ENCODE data around the gene HAPLN2.

HAPLN2 gene

GRCh38 chr1:156664767-156665411 is 45.7 kb downstream of the HAPLN2 start:
- DNase-seq (ENCODE audit: low read depth) = no peak
- TF ChIP-seq CTCF (conservative IDR thresholded peaks at IDR 0.05; ENCODE audit: control insufficient read depth, insufficient read depth, low read depth, low read length) = no peak
- no peak overlapping the region for H3K4me3 ChIP-seq (ENCODE audit: control insufficient read depth, low read depth, low read length)

- no peak for DNase-seq (ENCODE audit: low read depth)
- TF ChIP-seq CTCF (conservative IDR thresholded peaks at IDR 0.05; ENCODE audit: control insufficient read depth, insufficient read depth, low read depth, low read length) = no peak
- H3K4me3 ChIP-seq (ENCODE audit: control insufficient read depth, low read depth, low read length) = no peak overlapping the region
These were observed 46.3 kb downstream of the HAPLN2 start for GRCh38 chr1:156665539-156665938.

GRCh38 chr1:156666862-156667609 is 47.8 kb downstream of the HAPLN2 start:
- DNase-seq (ENCODE audit: low read depth) = no peak
- no peak for TF ChIP-seq CTCF (conservative IDR thresholded peaks at IDR 0.05; ENCODE audit: control insufficient read depth, insufficient read depth, low read depth, low read length)
- no peak overlapping the region for H3K4me3 ChIP-seq (ENCODE audit: control insufficient read depth, low read depth, low read length)

- no peak overlapping the region for H3K4me3 ChIP-seq (ENCODE audit: control insufficient read depth, low read depth, low read length)
- DNase-seq (ENCODE audit: low read depth) = no peak
- TF ChIP-seq CTCF (conservative IDR thresholded peaks at IDR 0.05; ENCODE audit: control insufficient read depth, insufficient read depth, low read depth, low read length) = no peak
These were observed 48.4 kb downstream of the HAPLN2 start for GRCh38 chr1:156667610-156667967.

- DNase-seq (ENCODE audit: low read depth) = no peak
- no peak for TF ChIP-seq CTCF (conservative IDR thresholded peaks at IDR 0.05; ENCODE audit: control insufficient read depth, insufficient read depth, low read depth, low read length)
- no peak overlapping the region for H3K4me3 ChIP-seq (ENCODE audit: control insufficient read depth, low read depth, low read length)
These were observed 48.9 kb downstream of the HAPLN2 start for GRCh38 chr1:156667968-156668709.

GRCh38 chr1:156668801-156669637 is 49.8 kb downstream of the HAPLN2 start:
- no peak for DNase-seq (ENCODE audit: low read depth)
- no peak for TF ChIP-seq CTCF (conservative IDR thresholded peaks at IDR 0.05; ENCODE audit: control insufficient read depth, insufficient read depth, low read depth, low read length)
- no peak overlapping the region for H3K4me3 ChIP-seq (ENCODE audit: control insufficient read depth, low read depth, low read length)
